Ishikawa (cell line): Measurements from ENCODE around the gene MRPL41.

ENCODE experiments used
- CEBPB ChIP-seq: IDR thresholded peaks from 2 replicates; pipeline ENCODE4 v1.6.1; 2012
- CREB1 ChIP-seq: IDR thresholded peaks from 2 replicates; pipeline ENCODE4 v1.6.1; 2012; ENCODE audit warnings: low read depth
- EGR1 ChIP-seq: IDR thresholded peaks from 2 replicates; pipeline ENCODE4 v1.6.1; 2012
- EP300 ChIP-seq: IDR thresholded peaks from 2 replicates; pipeline ENCODE4 v1.6.1; 2012; ENCODE audit warnings: borderline replicate concordance
- FOXM1 ChIP-seq: IDR thresholded peaks from 2 replicates; pipeline ENCODE4 v1.6.1; 2012; ENCODE audit warnings: low read depth, borderline replicate concordance
- MAX ChIP-seq: IDR thresholded peaks from 2 replicates; pipeline ENCODE4 v1.6.1; 2012
- NFIC ChIP-seq: IDR thresholded peaks from 2 replicates; pipeline ENCODE4 v1.6.1; 2012
- RAD21 ChIP-seq: IDR thresholded peaks from 2 replicates; pipeline ENCODE4 v1.6.1; 2012; ENCODE audit warnings: low read depth
- TAF1 ChIP-seq: IDR thresholded peaks from 2 replicates; pipeline ENCODE4 v1.6.1; 2012; ENCODE audit warnings: low read depth, mild to moderate bottlenecking
- TCF12 ChIP-seq: IDR thresholded peaks from 2 replicates; pipeline ENCODE4 v1.6.1; 2012; ENCODE audit warnings: low read depth
- TEAD4 ChIP-seq: IDR thresholded peaks from 2 replicates; pipeline ENCODE4 v1.6.1; 2012
- YY1 ChIP-seq: IDR thresholded peaks from 2 replicates; pipeline ENCODE4 v1.6.1; 2012; ENCODE audit warnings: low read depth
- ZBTB7A ChIP-seq: IDR thresholded peaks from 2 replicates; pipeline ENCODE4 v1.6.1; 2012; ENCODE audit warnings: low read depth
- TF ChIP-seq, protein P1 (sequence below): IDR thresholded peaks from 2 replicates; pipeline ENCODE4 v1.6.1; 2012; ENCODE audit warnings: low read depth, mild to moderate bottlenecking
- TF ChIP-seq, protein P2 (sequence below): IDR thresholded peaks from 2 replicates; pipeline ENCODE4 v1.6.1; 2012

MRPL41 gene

GRCh38 chr9:137505421-137506140 lies 46.1 kb upstream of the MRPL41 start:
- TF ChIP-seq, protein P1, sequence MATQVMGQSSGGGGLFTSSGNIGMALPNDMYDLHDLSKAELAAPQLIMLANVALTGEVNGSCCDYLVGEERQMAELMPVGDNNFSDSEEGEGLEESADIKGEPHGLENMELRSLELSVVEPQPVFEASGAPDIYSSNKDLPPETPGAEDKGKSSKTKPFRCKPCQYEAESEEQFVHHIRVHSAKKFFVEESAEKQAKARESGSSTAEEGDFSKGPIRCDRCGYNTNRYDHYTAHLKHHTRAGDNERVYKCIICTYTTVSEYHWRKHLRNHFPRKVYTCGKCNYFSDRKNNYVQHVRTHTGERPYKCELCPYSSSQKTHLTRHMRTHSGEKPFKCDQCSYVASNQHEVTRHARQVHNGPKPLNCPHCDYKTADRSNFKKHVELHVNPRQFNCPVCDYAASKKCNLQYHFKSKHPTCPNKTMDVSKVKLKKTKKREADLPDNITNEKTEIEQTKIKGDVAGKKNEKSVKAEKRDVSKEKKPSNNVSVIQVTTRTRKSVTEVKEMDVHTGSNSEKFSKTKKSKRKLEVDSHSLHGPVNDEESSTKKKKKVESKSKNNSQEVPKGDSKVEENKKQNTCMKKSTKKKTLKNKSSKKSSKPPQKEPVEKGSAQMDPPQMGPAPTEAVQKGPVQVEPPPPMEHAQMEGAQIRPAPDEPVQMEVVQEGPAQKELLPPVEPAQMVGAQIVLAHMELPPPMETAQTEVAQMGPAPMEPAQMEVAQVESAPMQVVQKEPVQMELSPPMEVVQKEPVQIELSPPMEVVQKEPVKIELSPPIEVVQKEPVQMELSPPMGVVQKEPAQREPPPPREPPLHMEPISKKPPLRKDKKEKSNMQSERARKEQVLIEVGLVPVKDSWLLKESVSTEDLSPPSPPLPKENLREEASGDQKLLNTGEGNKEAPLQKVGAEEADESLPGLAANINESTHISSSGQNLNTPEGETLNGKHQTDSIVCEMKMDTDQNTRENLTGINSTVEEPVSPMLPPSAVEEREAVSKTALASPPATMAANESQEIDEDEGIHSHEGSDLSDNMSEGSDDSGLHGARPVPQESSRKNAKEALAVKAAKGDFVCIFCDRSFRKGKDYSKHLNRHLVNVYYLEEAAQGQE, result no peak
- TF ChIP-seq MAX, result no peak
- no peak for TF ChIP-seq TAF1
- no peak for TF ChIP-seq TCF12
- no peak for TF ChIP-seq CREB1
- no peak for TF ChIP-seq YY1
- TF ChIP-seq FOXM1, result no peak
- TF ChIP-seq RAD21, result no peak
- TF ChIP-seq, protein P2, sequence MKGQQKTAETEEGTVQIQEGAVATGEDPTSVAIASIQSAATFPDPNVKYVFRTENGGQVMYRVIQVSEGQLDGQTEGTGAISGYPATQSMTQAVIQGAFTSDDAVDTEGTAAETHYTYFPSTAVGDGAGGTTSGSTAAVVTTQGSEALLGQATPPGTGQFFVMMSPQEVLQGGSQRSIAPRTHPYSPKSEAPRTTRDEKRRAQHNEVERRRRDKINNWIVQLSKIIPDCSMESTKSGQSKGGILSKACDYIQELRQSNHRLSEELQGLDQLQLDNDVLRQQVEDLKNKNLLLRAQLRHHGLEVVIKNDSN, result no peak
- no peak for TF ChIP-seq EGR1
- no peak for TF ChIP-seq EP300
- no peak for TF ChIP-seq ZBTB7A
- TF ChIP-seq NFIC, result no peak
- no peak for TF ChIP-seq TEAD4
- no peak for TF ChIP-seq CEBPB

- TF ChIP-seq, protein P2, result peak; percentile 55; the same call in 1 of the 2 replicates
- TF ChIP-seq EP300, result peak; percentile 49; the same call in 1 of the 2 replicates
- no peak for TF ChIP-seq TAF1
- 0 out of 2 replicates have a peak, but pooled peaks have one; percentile 43 for TF ChIP-seq ZBTB7A
- peak; percentile 59; the same call in 1 of the 2 replicates for TF ChIP-seq MAX
- no peak for TF ChIP-seq FOXM1
- TF ChIP-seq TCF12, result peak; percentile 72
- TF ChIP-seq, protein P1, result no peak
- TF ChIP-seq TEAD4, result peak; percentile 92
- TF ChIP-seq NFIC, result peak; percentile 93
These were observed 45.4 kb upstream of the MRPL41 start for GRCh38 chr9:137506274-137506673.

DNA sequence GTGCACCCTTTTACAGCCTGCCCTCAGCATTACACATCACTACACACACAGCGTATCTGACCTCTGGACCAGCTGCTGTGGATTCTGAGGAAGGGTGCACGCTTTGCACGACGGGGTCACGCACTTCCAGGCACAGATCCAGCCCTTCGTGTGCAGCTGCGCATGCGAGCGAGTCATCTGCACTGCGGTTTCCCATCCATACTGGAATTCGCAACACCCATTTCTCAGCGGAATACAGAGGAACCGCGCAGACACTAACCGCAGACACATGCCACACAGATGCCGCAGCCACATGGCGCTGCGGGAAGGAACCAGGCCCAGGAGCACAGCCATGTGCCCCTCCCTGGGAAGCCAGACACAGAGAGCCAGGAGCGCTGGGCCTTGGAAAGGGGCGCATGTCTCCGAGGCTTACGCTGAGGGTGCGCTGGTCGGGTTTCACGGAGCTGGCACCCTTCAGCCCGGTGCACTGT lies 44.9 kb upstream of the MRPL41 start:
- no peak for TF ChIP-seq YY1

DNA sequence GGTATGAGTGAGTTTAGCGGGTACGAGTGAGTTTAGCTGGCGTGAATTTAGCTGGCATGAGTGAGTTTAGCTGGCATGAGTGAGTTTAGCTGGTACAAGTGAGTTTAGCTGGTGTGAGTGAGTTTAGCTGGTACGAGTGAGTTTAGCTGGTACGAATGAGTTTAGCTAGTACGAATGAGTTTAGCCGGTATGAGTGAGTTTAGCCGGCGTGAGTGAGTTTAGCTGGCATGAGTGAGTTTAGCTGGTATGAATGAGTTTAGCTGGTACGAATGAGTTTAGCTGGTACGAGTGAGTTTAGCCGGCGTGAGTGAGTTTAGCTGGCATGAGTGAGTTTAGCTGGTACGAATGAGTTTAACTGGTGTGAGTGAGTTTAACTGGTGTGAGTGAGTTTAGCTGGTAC lies 42.5 kb upstream of the MRPL41 start:
- TF ChIP-seq YY1 (no peak), CREB1 (no peak), ZBTB7A (no peak), TAF1 (no peak), MAX (no peak), RAD21 (no peak), FOXM1 (no peak), EP300 (no peak), TEAD4 (no peak), TCF12 (no peak), CEBPB (no peak), EGR1 (no peak)
- TF ChIP-seq, protein P1, result no peak
- TF ChIP-seq, protein P2, result no peak
